Activated CD8-positive, alpha-beta T cell treated with anti-CD3 and anti-CD28 coated beads for 36 hours (primary cell): ENCODE measurements around the gene TRIP13. TPM values are rescaled to one million over a fixed set of nuclear protein-coding genes. Genes with fewer than 3 reads are reported as not detected.

Experiments
- ATAC-seq: fragments of 200-7000 bp; cut with Tn5 transposase; one replicate; pipeline ENCODE4 v1.10.0; 2021; ENCODE audit warnings: mild to moderate bottlenecking, moderate library complexity
- CTCF ChIA-PET: fragments of 350-600 bp; sonication (Branson Sonifier 250); formaldehyde crosslinking; loops from one replicate; lab custom pipeline; 2021; ENCODE audit warnings: antibody characterized with exemption; lab: Charles Lee
- POLR2A ChIA-PET: fragments of 350-600 bp; sonication (Branson Sonifier 250); formaldehyde crosslinking; loops from one replicate; lab custom pipeline; 2021; ENCODE audit warnings: antibody characterized with exemption; lab: Charles Lee
- DNase-seq: peaks from one replicate; pipeline ENCODE4 v3.0.0-alpha.2; 2020
- H3K27ac Mint-ChIP-seq: one replicate; pipeline ENCODE4 v1.8.0; 2021; ENCODE audit warnings: mild to moderate bottlenecking, mixed read lengths
- H3K27me3 Mint-ChIP-seq: one replicate; pipeline ENCODE4 v1.8.0; 2021; ENCODE audit warnings: mixed read lengths
- H3K36me3 Mint-ChIP-seq: one replicate; pipeline ENCODE4 v1.8.0; 2021; ENCODE audit warnings: low read depth, mixed read lengths
- H3K4me1 Mint-ChIP-seq: one replicate; pipeline ENCODE4 v1.8.0; 2021; ENCODE audit warnings: low read depth, mixed read lengths
- H3K4me3 Mint-ChIP-seq: one replicate; pipeline ENCODE4 v1.8.0; 2021; ENCODE audit warnings: mild to moderate bottlenecking, moderate library complexity, mixed read lengths
- H3K9me3 Mint-ChIP-seq: one replicate; pipeline ENCODE4 v1.8.0; 2021; ENCODE audit warnings: mixed read lengths
- intact Hi-C: fragments of 100-400 bp; cut with micrococcal nuclease; formaldehyde crosslinking; loops from one replicate; pipeline ENCODE4 v1.10.0; 2022
- total RNA-seq, 2 experiments: library from RNA; stranded (reverse); gene quantifications; one replicate each; pipeline ENCODE4 v1.2.3, GENCODE V29; 2021
- TF ChIP-seq, protein P1 (sequence below): fragments of 200-600 bp; IDR thresholded peaks from one replicate; pipeline ENCODE4 v1.8.0; 2022; ENCODE audit warnings: antibody characterized with exemption, mild to moderate bottlenecking

Gene TRIP13
- total RNA-seq, 2 experiments from 2014 or later = 31.0 to 36.9 TPM

DNA sequence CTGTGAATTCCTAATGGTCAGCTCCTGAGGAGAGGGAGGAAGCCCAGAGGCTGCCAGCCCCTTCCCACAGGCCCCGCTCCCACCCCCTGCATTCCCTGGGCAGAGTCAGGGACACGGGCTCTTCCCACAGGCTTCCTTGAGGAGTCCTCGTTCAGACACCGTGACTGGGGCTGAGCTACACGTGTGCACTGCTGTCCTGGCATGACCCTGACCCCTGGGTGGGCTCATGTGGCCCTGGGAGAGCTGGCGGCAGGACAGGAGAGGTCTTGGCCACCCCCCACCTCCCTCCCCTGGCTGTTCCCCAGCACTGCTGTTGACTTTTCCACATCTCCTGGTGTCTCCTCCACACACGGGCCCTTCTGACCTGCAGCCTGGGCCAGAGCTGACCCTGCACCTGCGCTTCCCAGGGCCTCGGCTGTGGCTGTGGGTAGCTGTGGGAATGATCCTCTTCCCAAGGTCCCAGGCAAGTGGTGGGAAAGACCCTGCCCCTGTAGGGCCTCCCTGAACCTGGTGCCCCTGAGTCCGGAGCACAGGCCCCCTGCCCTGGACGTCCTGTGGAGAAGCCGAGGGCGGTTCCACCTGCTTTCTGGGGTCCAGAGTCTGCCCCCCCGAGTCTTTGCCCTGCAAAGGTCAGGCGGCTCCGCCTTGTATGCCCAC is 59.4 kb downstream of the TRIP13 start:
- ChIA-PET CTCF (interaction anchor here (0.6 to 1.4 kb wide), 2 partner anchors 28 to 60 kb away, joined by 3 to 5 read pairs; no protein-coding TSS in a partner anchor), POLR2A (no interaction called here)
- ATAC-seq (no peak), DNase-seq (no peak)
- H3K4me3 Mint-ChIP-seq = no peak overlapping the region
- H3K27ac Mint-ChIP-seq = no peak overlapping the region
- H3K9me3 Mint-ChIP-seq = no peaks in the 10 kb centered on the region
- H3K36me3 Mint-ChIP-seq = no peaks in the 10 kb centered on the region
- TF ChIP-seq, protein P1, sequence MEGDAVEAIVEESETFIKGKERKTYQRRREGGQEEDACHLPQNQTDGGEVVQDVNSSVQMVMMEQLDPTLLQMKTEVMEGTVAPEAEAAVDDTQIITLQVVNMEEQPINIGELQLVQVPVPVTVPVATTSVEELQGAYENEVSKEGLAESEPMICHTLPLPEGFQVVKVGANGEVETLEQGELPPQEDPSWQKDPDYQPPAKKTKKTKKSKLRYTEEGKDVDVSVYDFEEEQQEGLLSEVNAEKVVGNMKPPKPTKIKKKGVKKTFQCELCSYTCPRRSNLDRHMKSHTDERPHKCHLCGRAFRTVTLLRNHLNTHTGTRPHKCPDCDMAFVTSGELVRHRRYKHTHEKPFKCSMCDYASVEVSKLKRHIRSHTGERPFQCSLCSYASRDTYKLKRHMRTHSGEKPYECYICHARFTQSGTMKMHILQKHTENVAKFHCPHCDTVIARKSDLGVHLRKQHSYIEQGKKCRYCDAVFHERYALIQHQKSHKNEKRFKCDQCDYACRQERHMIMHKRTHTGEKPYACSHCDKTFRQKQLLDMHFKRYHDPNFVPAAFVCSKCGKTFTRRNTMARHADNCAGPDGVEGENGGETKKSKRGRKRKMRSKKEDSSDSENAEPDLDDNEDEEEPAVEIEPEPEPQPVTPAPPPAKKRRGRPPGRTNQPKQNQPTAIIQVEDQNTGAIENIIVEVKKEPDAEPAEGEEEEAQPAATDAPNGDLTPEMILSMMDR = no peak
- peaks cover 59% of the 10 kb centered on the region for H3K27me3 Mint-ChIP-seq
- H3K4me1 Mint-ChIP-seq = peaks cover 19% of the 10 kb centered on the region
- intact Hi-C loops = no loop called here

DNA sequence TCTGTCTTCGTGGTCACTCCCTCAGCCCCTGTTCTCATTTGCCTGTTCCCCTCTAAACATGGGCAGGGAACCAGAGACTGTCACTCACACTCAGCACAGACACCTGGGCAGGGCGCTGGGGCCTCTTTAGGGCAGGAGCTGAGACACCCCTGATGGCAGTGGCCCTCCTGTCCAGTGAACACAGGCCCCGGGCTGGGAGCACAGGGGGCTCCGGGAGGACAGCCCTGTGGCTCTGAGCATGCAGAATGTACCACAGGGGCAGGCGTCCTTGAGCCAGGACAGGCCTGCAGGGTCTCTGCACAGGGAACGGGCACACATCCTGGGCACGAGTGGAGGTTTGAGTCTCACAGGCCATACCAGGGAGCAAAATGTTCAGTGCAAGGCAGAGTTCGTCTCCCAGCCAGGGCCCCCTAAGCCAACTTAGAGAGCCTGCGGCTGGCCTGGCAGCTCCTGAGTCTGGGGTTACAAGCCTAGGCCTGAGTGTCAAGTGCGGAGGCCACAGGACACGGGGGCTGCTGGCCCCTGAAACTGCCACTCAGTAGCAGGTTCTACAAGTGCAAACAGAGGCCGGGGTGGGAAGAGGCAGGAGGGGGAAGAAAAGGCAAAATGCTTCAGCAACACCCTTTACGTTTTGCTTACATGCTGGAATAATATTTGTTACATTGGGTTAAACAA is 60.0 kb downstream of the TRIP13 start:
- H3K9me3 Mint-ChIP-seq = no peaks in the 10 kb centered on the region
- ChIA-PET CTCF (interaction anchor here (1.4 kb wide), 1 partner anchor 29 kb away, joined by 5 read pairs; no protein-coding TSS in a partner anchor), POLR2A (no interaction called here)
- no peaks in the 10 kb centered on the region for H3K36me3 Mint-ChIP-seq
- peaks cover 26% of the 10 kb centered on the region for H3K4me1 Mint-ChIP-seq
- ATAC-seq = no peak
- TF ChIP-seq, protein P1 = no peak
- no peak overlapping the region for H3K4me3 Mint-ChIP-seq
- no peak overlapping the region for H3K27ac Mint-ChIP-seq
- no peak for DNase-seq
- intact Hi-C loops = no loop called here
- peaks cover 52% of the 10 kb centered on the region for H3K27me3 Mint-ChIP-seq

DNA sequence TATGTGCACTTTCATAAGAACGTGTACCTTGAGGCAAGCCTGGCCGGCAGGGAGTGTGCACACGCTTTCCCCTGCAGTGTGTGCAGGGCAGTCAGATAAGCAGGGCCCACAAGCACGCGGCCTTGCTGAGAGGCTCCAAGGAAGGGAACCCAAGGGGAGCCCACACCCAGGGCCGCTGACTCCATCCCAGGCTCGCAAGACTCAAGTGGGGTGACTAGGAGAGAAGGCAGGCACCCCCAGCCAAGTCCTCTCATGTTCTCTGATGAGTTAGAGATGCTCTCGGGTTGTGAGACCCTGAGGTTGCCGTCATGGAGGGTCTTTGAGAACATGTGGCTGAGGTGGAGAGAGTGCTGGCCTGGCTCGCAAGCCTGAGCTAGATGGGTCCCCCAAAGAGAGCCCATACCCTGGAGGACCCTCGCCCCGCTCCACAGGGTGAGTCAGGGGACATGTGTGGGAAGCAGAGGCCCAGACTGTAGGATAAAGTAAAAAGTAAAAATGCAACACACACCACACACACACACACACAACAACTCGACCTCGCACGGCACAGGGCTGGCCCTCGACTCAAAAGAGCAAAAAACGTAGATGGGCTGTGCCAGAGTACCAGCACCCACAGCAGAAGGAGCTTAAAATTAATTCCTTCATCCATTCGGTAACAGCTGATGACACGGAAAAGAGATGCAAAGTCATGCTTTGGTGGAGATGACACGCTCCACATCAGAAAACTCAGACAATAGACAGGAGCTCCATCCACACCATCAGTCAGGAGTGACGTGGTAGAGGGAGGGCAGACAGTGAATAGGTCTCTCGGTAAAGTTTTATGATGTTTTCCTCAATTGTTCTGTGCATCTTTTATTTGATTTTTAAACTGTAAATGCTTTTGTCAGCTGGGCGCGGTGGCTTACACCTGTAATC is 61.1 kb downstream of the TRIP13 start:
- POLR2A ChIA-PET = interaction anchor here (0.7 kb wide), 1 partner anchor 310 kb away, joined by 4 read pairs; no protein-coding TSS in a partner anchor
- Mint-ChIP-seq H3K9me3 (no peaks in the 10 kb centered on the region), H3K27ac (no peak overlapping the region), H3K4me3 (no peak overlapping the region), H3K4me1 (peaks cover 28% of the 10 kb centered on the region), H3K36me3 (no peaks in the 10 kb centered on the region), H3K27me3 (peaks cover 47% of the 10 kb centered on the region)
- CTCF ChIA-PET = interaction anchor here (0.9 kb wide), 1 partner anchor 16 kb away, joined by 3 read pairs; no protein-coding TSS in a partner anchor
- DNase-seq (no peak), ATAC-seq (no peak)
- intact Hi-C loops = no loop called here
- TF ChIP-seq, protein P1 = no peak

DNA sequence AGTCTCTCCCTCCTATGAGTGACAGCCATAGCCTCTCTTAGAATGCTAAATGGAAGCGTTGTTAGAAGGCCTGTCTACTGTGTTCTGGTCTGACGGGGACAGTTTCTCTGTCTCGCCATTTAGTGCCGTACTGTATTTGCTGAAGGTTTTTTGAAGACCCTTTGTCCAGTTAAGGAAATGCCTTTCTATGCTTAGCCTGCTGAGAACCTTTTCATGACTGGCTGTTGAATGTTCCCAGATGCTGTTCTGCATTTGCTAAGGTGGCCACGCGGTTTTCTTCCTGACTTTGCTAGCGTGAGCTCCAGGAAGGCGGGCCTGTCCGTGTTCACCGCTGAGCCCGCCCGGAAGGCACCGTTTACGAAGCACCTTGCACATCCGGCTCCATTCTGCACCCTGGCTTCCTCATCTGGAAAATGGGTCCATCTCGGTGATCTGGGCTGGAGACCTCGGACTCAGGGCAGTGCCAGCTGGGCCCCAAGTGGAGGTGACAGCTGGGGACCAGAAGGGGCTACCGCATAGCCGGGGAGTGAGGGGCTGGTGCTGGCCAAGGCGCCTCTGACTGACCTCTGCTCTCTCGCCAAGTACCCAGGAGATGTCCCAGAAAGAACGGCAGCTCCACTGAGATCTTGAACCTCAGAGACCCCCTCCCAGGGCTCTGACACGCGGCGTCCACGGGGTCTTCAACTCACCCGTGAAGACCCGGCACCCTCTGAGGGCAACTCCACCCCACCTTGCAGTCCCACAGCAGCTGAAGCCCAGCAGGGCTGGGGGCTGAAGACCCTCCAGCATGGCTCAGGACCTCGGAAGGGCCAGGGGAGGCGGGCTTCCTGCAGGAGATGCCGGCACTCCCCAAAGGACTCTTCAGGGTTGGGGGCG is 63.4 kb downstream of the TRIP13 start:
- intact Hi-C loops = no loop called here
- Mint-ChIP-seq H3K27me3 (peaks cover 33% of the 10 kb centered on the region), H3K27ac (no peak overlapping the region), H3K4me1 (peaks cover 30% of the 10 kb centered on the region), H3K9me3 (no peaks in the 10 kb centered on the region), H3K4me3 (no peak overlapping the region), H3K36me3 (no peaks in the 10 kb centered on the region)
- ChIA-PET POLR2A (interaction anchor here (1.0 to 1.2 kb wide), 2 partner anchors 8 to 12 kb away, joined by 3 to 6 read pairs; no protein-coding TSS in a partner anchor), CTCF (interaction anchor here (0.8 to 1.6 kb wide), 5 partner anchors 10 to 182 kb away, joined by 3 to 7 read pairs (median 3); partner anchors contain the start of gene NKD2)
- TF ChIP-seq, protein P1 = no peak
- DNase-seq (no peak), ATAC-seq (no peak)
